ENCODE data around the gene CLEC1A. TPM values are rescaled to one million over a fixed set of nuclear protein-coding genes. Genes with fewer than 3 reads are reported as not detected.

CLEC1A gene
- total RNA-seq, 4 donors from 2014 or later, result 0.76 to 4.2 (median 1.9) TPM; not detected in 1

- no peak for DNase-seq
- no peaks in the 10 kb centered on the region for H3K27me3 ChIP-seq
- no peaks in the 10 kb centered on the region for H3K9me3 ChIP-seq
- H3K4me3 ChIP-seq, result no peak overlapping the region
- 40 to 55% methylated on average over 4 to 5 of the region's 5 CpGs for WGBS, 2 donors
- H3K36me3 ChIP-seq, result no peaks in the 10 kb centered on the region
- H3K4me1 ChIP-seq, result peaks cover 0 to 5% (median 0%) of the 10 kb centered on the region in 3 donors
- no peak for TF ChIP-seq CTCF (IDR thresholded peaks at IDR 0.05)
- no peak for TF ChIP-seq POLR2A (IDR thresholded peaks at IDR 0.05)
- H3K27ac ChIP-seq, result no peak overlapping the region
- intact Hi-C loops (cut with DNase I), result no loop called here
These were observed 16.5 kb downstream of the CLEC1A start for GRCh38 chr12:10082117-10082874.

- no peaks in the 10 kb centered on the region for H3K27me3 ChIP-seq
- TF ChIP-seq CTCF (IDR thresholded peaks at IDR 0.05), result no peak
- TF ChIP-seq POLR2A (IDR thresholded peaks at IDR 0.05), result no peak
- peaks cover 0 to 5% (median 0%) of the 10 kb centered on the region in 3 donors for H3K4me1 ChIP-seq
- no peak overlapping the region for H3K4me3 ChIP-seq
- no peaks in the 10 kb centered on the region for H3K9me3 ChIP-seq
- intact Hi-C loops (cut with DNase I), result no loop called here
- no peaks in the 10 kb centered on the region for H3K36me3 ChIP-seq
- no peak for DNase-seq
- no peak overlapping the region for H3K27ac ChIP-seq
These were observed 23.3 kb downstream of the CLEC1A start for GRCh38 chr12:10075451-10075850.

GRCh38 chr12:10073261-10073660 is 25.5 kb downstream of the CLEC1A start:
- Histone ChIP-seq H3K27ac (no peak overlapping the region), H3K27me3 (no peaks in the 10 kb centered on the region), H3K4me1 (peaks cover 0 to 5% (median 0%) of the 10 kb centered on the region in 3 donors), H3K9me3 (no peaks in the 10 kb centered on the region), H3K4me3 (no peak overlapping the region), H3K36me3 (no peaks in the 10 kb centered on the region)
- DNase-seq, result no peak
- intact Hi-C loops (cut with DNase I), result no loop called here
- TF ChIP-seq CTCF (IDR thresholded peaks at IDR 0.05), result no peak
- no peak for TF ChIP-seq POLR2A (IDR thresholded peaks at IDR 0.05)
- 44 to 48% methylated on average over 5 of the region's 5 CpGs for WGBS, 2 donors

GRCh38 chr12:10072131-10072530 is 26.7 kb downstream of the CLEC1A start:
- Histone ChIP-seq H3K36me3 (no peaks in the 10 kb centered on the region), H3K9me3 (no peaks in the 10 kb centered on the region), H3K4me3 (no peak overlapping the region), H3K4me1 (peaks cover 0 to 5% (median 0%) of the 10 kb centered on the region in 3 donors), H3K27me3 (no peaks in the 10 kb centered on the region), H3K27ac (no peak overlapping the region)
- DNase-seq, result no peak
- no peak for TF ChIP-seq POLR2A (IDR thresholded peaks at IDR 0.05)
- TF ChIP-seq CTCF (IDR thresholded peaks at IDR 0.05), result no peak
- 80 to 90% methylated on average over 2 of the region's 2 CpGs for WGBS, 2 donors
- intact Hi-C loops (cut with DNase I), result no loop called here

GRCh38 chr12:10070380-10070779 is 28.4 kb downstream of the CLEC1A start:
- H3K9me3 ChIP-seq, result no peaks in the 10 kb centered on the region
- WGBS, 2 donors, result 84 to 94% methylated on average over 4 of the region's 4 CpGs
- H3K4me3 ChIP-seq, result no peak overlapping the region
- H3K27ac ChIP-seq, result no peak overlapping the region
- DNase-seq, result no peak
- H3K4me1 ChIP-seq, result peaks cover 0 to 5% (median 0%) of the 10 kb centered on the region in 3 donors
- intact Hi-C loops (cut with DNase I), result no loop called here
- H3K36me3 ChIP-seq, result no peaks in the 10 kb centered on the region
- TF ChIP-seq CTCF (IDR thresholded peaks at IDR 0.05) (no peak), POLR2A (IDR thresholded peaks at IDR 0.05) (no peak)
- no peaks in the 10 kb centered on the region for H3K27me3 ChIP-seq
